SKM-1 (cell line): Measurements from ENCODE around the gene HNF1B.
"Not testable (repeated sequence)": the region's sequence is repeated elsewhere in the genome, so short reads cannot be mapped to it uniquely, and the experiment has no call there.

Experiments
- DNase-seq: peaks from one replicate; lab custom pipeline; 2025; ENCODE audit not compliant: unreplicated experiment; lab: John Stamatoyannopoulos, UW

The HNF1B gene

GRCh38 chr17:37744961-37745800, at the start of gene HNF1B:
TSS of gene HNF1B (minus strand) at chr17:37745059. CDS start at chr17:37744884, 175 bp downstream.
- DNase-seq, result no peak

GRCh38 chr17:37792787-37793186, 47.9 kb upstream of the HNF1B start:
- DNase-seq, result no peak

DNA sequence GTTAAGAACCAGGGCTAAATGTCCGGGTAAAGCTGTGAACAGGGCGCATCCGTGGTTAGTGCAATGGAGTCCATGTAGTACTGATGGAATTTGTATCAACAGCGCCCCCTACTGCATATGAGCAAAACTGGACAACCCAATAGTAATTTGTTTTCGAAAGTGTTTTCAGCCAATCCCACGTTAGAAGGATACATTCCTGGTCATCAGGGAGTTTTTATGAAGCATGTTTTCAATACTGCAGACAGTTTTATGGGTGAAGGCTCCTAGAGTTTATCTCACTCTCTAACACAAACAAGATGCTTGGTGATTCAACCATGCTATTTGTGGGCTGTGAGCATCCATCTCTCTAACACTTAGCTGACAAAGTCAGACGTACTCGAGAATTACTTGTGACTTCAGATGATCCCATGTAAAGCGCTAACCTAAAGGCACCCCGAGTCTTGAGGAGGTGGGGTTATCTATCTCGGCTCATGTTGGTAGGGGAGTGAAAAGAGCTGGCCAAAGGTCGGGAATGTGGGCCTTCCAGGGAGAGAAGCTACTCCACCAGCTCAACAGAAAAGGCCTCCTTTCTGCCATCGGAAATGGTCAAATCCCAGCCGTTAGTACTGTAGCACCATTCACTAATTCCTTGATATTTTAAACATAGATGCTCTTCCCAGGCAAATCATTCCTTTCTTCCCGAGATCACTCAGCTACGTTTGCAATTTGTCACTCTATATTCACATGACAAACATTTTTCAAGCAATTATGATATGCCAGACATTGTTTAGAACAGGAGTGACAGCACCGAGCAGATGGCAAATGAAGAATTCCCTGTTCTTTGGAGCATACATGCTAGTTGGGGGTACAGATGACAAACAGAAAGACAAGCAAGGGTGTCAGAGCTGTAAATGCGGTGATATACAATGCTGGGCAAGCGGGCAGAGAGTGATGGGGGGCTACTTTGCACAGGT, 46.9 kb upstream of the HNF1B start:
- peak; percentile 10 for DNase-seq

DNA sequence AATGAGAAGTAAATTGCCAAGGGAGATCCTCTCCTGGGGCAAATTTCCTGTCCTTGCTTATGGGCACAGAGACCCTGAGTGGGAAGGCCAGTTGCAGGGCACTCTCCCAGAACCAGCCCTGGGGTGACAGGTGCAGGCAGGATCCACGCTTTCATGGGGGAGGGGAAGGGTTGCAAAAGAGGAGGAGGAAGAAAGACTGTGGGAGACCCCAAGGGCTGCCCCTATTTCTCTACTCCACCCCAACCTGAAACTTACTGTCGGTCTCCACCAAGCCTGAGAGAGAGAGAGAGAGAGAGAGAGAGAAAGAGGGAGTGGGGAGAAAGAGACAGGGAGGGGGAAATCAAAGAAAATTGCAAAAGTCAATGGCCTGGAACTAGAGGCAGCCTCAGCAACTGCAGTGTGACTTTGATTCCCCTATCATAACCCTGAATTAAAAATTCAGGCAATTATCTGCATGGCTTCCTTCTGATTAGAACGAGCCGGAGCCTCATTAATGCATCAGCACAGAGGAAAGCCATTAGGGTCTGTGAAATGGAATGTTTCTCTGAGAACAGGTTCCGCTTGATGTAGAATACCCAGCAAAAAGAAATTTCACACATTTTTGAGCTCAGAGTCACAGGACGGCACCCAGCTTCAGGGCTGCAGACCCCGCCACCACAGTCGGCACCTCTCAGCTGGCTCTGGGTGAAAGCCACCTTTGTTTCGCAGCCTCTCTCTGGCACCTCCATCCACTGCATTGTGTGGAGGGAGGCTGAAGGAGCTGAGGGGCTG, 45.1 kb upstream of the HNF1B start:
- no peak for DNase-seq

GRCh38 chr17:37789021-37789565, 44.2 kb upstream of the HNF1B start:
- DNase-seq, result no peak

DNA sequence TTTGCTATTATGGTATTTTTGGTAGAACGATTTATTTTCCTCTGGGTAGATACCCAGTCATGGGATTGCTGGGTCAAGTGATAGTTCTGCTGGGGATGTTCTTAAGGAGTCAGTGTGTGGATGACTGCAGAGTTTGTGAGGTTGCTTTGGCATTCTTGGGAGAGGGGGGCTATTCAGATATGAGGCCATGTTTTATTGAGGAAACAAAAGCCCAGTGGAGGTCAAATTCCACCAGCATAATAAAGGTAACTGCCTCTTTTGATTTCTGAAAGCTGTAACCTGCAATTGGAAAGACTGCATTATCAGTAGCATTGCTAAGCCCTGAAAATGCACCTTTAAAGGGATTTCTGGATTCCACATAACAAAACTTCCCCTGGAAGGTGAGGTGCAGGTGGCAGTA, 43.7 kb upstream of the HNF1B start:
- DNase-seq, result no peak

DNA sequence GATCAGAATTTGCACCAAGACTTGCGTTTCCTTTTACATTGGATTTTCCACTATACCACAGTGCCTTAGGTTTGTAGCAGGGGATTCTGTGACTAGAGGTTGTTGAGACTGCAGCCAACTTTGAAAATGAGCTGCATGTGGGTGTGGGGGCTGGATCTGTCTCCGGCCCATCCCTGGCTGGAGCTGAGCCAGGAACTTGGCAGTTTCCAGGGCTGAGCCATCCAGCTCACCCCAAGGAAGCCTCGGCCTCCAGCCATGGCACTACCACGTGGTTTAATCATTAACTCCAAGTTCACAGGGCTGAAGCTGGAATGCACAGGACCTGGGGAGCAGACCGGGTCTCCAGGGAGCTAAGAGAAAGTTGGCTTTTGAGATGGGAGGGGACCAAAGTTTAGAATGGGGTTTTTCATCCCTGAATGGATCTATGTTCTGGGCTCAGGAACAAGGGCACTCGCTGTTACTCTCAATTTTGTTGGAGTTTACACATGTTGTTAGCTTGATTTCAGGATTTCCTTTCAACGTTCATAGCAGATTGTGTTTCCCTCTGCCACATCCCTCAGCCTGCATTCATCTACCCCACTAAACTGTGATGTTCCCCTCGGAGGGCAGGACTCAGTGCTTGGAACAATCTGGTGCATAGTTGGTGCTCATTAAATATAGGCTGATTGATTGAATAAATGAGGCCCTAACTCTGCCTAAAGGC, 42.3 kb upstream of the HNF1B start:
- no peak for DNase-seq

- no peak for DNase-seq
Measured at GRCh38 chr17:37786481-37786880, 41.6 kb upstream of the HNF1B start.

GRCh38 chr17:37782460-37782859, 37.6 kb upstream of the HNF1B start:
- DNase-seq, result not testable (repeated sequence)

DNA sequence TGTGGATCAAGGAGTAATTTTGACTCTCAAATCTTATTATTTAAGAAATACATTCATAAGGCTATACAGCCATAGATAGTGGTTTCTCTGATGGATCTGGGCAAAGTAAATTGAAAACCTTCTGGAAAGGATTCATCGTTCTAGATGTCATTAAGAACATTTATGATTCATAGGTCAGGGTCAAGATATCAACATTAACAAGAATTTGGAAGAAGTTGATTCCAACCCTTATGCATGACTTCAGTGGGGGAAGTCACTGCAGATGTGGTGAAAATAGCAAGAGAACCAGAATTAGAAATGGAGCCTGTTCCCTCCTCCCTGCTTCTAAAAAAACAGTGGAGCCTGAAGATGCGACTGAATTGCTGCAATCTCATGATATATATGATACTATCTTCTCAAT, 36.6 kb upstream of the HNF1B start:
- DNase-seq, result no peak

GRCh38 chr17:37779554-37779953, 34.7 kb upstream of the HNF1B start:
- no peak for DNase-seq

DNA sequence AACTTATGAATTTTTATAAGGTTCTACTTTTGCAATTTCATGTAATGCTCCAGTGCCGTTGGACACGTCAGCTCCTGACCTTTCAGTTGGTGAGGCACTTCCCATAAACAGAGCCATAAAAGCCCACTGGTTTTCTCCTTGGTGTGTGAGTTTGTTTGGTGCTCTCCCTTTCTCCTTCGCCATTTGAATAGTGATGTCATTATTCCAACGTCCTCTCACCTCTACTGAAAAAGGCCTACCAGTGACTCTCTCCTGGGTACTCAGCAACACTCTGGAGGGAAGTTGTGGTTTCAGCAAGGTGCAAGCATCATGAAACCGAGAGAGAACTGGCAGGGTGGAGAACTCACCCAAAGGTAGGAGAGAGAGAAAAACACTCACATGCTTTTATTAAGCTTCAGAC, 29.6 kb upstream of the HNF1B start:
- DNase-seq, result no peak

DNA sequence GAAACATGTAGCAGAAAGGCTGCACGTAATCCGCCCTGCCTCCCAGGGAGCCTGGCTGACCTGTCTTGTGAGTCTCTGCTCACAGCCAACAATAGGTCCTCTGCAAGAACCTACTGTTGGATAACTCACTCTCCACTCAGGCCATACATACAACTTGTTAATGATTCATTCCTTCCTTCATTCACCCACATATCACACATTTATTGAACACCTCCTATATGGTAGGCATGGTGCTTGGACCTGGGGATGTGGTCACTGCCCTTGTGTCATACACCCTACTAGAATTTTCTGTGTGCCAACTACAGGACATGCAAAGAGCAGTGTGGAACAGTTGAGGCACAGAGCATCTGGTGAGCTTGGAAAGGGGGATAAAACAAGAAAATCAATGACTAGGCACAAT, 28.1 kb upstream of the HNF1B start:
- no peak for DNase-seq

GRCh38 chr17:37770631-37771518, 26.0 kb upstream of the HNF1B start:
- no peak for DNase-seq

GRCh38 chr17:37769050-37769449, 24.2 kb upstream of the HNF1B start:
- no peak for DNase-seq

GRCh38 chr17:37768438-37768837, 23.6 kb upstream of the HNF1B start:
- no peak for DNase-seq

DNA sequence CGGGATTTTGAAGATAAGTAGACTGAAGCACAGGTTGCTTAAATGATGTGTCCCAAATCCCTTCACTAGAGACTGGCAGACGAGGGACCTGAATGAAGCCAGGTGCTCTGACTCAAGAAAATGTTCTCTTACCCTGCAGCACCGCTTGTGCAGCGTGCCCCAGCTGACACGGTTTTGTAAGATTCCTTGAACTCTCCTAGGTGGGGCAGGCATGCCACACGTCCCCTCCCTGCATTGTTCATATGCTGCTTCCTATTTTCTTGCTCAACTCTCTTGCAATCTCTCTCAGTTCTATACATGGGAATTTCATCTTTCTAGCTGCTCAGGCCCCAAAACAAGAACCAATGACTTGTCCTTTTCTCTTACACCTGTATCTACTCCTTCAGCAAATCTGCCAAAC, 22.1 kb upstream of the HNF1B start:
- peak; percentile 5 for DNase-seq

GRCh38 chr17:37764383-37764782, 19.5 kb upstream of the HNF1B start:
- no peak for DNase-seq

- no peak for DNase-seq
Measured at GRCh38 chr17:37762666-37763065, 17.8 kb upstream of the HNF1B start.
